ENCODE data around the gene TENM4.

Gene TENM4

GRCh38 chr11:78664636-78665035, 776.2 kb downstream of the TENM4 start (continued):
- no peak for TF ChIP-seq ZBTB20 (tag by site-specific recombination; IDR thresholded peaks at IDR 0.05)

GRCh38 chr11:78662811-78663210, 778.0 kb downstream of the TENM4 start:
- POLR2A ChIA-PET, result no interaction called here
- CTCF ChIA-PET, result interaction anchor here (1.2 to 1.8 kb wide), 3 partner anchors 9 to 51 kb away, joined by 3 to 4 read pairs (median 4); no protein-coding TSS in a partner anchor
- TF ChIP-seq ZBTB48 (tag by site-specific recombination; IDR thresholded peaks at IDR 0.05) (no peak), ZNF785 (tag by site-specific recombination; IDR thresholded peaks at IDR 0.05) (no peak), FEZF1 (tag by site-specific recombination; IDR thresholded peaks at IDR 0.05) (no peak), BCL6B (tag by site-specific recombination; IDR thresholded peaks at IDR 0.05) (no peak), ZNF473 (tag by site-specific recombination; IDR thresholded peaks at IDR 0.05) (no peak), ZNF580 (tag by site-specific recombination; IDR thresholded peaks at IDR 0.05) (no peak), KLF7 (tag by site-specific recombination; IDR thresholded peaks at IDR 0.05; ENCODE audit: borderline replicate concordance) (no peak), AEBP2 (tag by site-specific recombination; IDR thresholded peaks at IDR 0.05; ENCODE audit: borderline replicate concordance) (no peak)

GRCh38 chr11:78660471-78660870, 780.4 kb downstream of the TENM4 start:
- POLR2A ChIA-PET, result no interaction called here
- Histone ChIP-seq H3K4me1 (ENCODE audit: control insufficient read depth, insufficient read depth, low read length) (no peaks in the 10 kb centered on the region), H3K4me3 (ENCODE audit: low read depth, low read length) (no peak overlapping the region), H3K36me3 (ENCODE audit: control insufficient read depth in 2 of 2, insufficient read depth in 1 of 2, low read length in 2 of 2) (no peaks in the 10 kb centered on the region), H3K27ac (ENCODE audit: extremely low read depth, low read depth, low read length) (no peak overlapping the region), H3K9me3 (ENCODE audit: control insufficient read depth, insufficient read depth, low read depth, low read length) (no peaks in the 10 kb centered on the region)
- no peak for TF ChIP-seq ZNF132 (tag by site-specific recombination; IDR thresholded peaks at IDR 0.05; ENCODE audit: borderline replicate concordance)
- no peak for TF ChIP-seq ZNF645 (tag by site-specific recombination; IDR thresholded peaks at IDR 0.05)
- TF ChIP-seq PRDM10 (tag by site-specific recombination; IDR thresholded peaks at IDR 0.05), result peak; percentile 16; the same call in 1 of the 2 replicates
- no peak for TF ChIP-seq ZNF670 (tag by site-specific recombination; IDR thresholded peaks at IDR 0.05; ENCODE audit: low read depth)
- CTCF ChIA-PET, result interaction anchor here (2.0 to 3.3 kb wide), 2 partner anchors 14 to 55 kb away, joined by 6 to 25 read pairs; no protein-coding TSS in a partner anchor

More at GRCh38 chr11:78662811-78663210, 778.0 kb downstream of the TENM4 start:
- H3K27ac ChIP-seq (ENCODE audit: extremely low read depth, low read depth, low read length), result no peak overlapping the region
- no peak overlapping the region for H3K4me3 ChIP-seq (ENCODE audit: low read depth, low read length)
- H3K36me3 ChIP-seq (ENCODE audit: control insufficient read depth in 2 of 2, insufficient read depth in 1 of 2, low read length in 2 of 2), result no peaks in the 10 kb centered on the region
- no peaks in the 10 kb centered on the region for H3K4me1 ChIP-seq (ENCODE audit: control insufficient read depth, insufficient read depth, low read length)
- no peaks in the 10 kb centered on the region for H3K9me3 ChIP-seq (ENCODE audit: control insufficient read depth, insufficient read depth, low read depth, low read length)
